HCT116 (cell line): ENCODE data around the gene CTRB2.

Experiments
- CTCF ChIP-seq, 3 experiments: fragments of 200-600 bp in 1 of 3; sonication (generic) in 1 of 3; IDR thresholded peaks in 2 of 3; conservative IDR thresholded peaks in 1 of 3; 2 replicates each; pipeline ENCODE4 v1.5.1; 2012 to 2017; ENCODE audit warnings: low read depth in 2 of 3, low read length in 2 of 3, antibody characterized with exemption in 1 of 3, borderline replicate concordance in 1 of 3, control low read depth in 1 of 3, mild to moderate bottlenecking in 1 of 3, mixed read lengths in 1 of 3, mixed run types in 1 of 3, moderate library complexity in 1 of 3; ENCODE audit not compliant: insufficient read depth in 1 of 3
- EZH2 ChIP-seq: fragments of 200-600 bp; sonication (generic); IDR thresholded peaks from 2 replicates; pipeline ENCODE4 v1.6.1; 2017; ENCODE audit warnings: antibody characterized with exemption, mixed run types
- EZH2phosphoT487 ChIP-seq: fragments of 200-600 bp; IDR thresholded peaks from 2 replicates; pipeline ENCODE4 v1.6.1; 2018; ENCODE audit warnings: antibody characterized with exemption, borderline replicate concordance
- POLR2AphosphoS5 ChIP-seq: IDR thresholded peaks from 2 replicates; pipeline ENCODE4 v1.6.1; 2011; ENCODE audit warnings: mild to moderate bottlenecking, low read depth, low read length, moderate library complexity
- RAD21 ChIP-seq: IDR thresholded peaks from 2 replicates; pipeline ENCODE4 v1.6.1; 2012; ENCODE audit warnings: low read depth, mild to moderate bottlenecking
- SRF ChIP-seq: IDR thresholded peaks from 2 replicates; pipeline ENCODE4 v1.6.1; 2012; ENCODE audit warnings: low read depth
- TCF7L2 ChIP-seq: IDR thresholded peaks from 2 replicates; pipeline ENCODE4 v1.7.0; 2011; ENCODE audit warnings: borderline replicate concordance, inconsistent platforms; ENCODE audit not compliant: insufficient read depth, insufficient read length; ENCODE audit errors: extremely low read depth
- ZNF274 ChIP-seq: fragments of 200-500 bp; sonication (Bioruptor generic); IDR thresholded peaks from 2 replicates; pipeline ENCODE4 v1.6.1; 2014; ENCODE audit warnings: mild to moderate bottlenecking, low read depth, low read length, inconsistent platforms

- TF ChIP-seq ZNF274 (no peak), CTCF (IDR thresholded peaks at IDR 0.05 in 2 of 3, conservative IDR thresholded peaks at IDR 0.05 in 1 of 3; ENCODE audit: borderline replicate concordance in 1 of 3, insufficient read depth in 1 of 3, low read depth in 2 of 3, low read length in 2 of 3) (no peak), POLR2AphosphoS5 (no peak), SRF (no peak), RAD21 (no peak), EZH2 (no peak), EZH2phosphoT487 (no peak), TCF7L2 (no peak)
These were observed 25.3 kb downstream of the CTRB2 start for GRCh38 chr16:75181630-75182029.
